Loucy (cell line): ENCODE measurements around the gene USP5.

Experiments
- EZH2phosphoT487 ChIP-seq: fragments of 200-600 bp; IDR thresholded peaks from 2 replicates; pipeline ENCODE4 v1.6.1; 2018; ENCODE audit warnings: antibody characterized with exemption, mild to moderate bottlenecking, moderate library complexity, borderline replicate concordance
- TF ChIP-seq, protein P1 (sequence below): fragments of 200-600 bp; sonication (generic); conservative IDR thresholded peaks from 2 replicates; pipeline ENCODE4 v1.5.1; 2014; ENCODE audit warnings: mild to moderate bottlenecking, antibody characterized with exemption, low read length

DNA sequence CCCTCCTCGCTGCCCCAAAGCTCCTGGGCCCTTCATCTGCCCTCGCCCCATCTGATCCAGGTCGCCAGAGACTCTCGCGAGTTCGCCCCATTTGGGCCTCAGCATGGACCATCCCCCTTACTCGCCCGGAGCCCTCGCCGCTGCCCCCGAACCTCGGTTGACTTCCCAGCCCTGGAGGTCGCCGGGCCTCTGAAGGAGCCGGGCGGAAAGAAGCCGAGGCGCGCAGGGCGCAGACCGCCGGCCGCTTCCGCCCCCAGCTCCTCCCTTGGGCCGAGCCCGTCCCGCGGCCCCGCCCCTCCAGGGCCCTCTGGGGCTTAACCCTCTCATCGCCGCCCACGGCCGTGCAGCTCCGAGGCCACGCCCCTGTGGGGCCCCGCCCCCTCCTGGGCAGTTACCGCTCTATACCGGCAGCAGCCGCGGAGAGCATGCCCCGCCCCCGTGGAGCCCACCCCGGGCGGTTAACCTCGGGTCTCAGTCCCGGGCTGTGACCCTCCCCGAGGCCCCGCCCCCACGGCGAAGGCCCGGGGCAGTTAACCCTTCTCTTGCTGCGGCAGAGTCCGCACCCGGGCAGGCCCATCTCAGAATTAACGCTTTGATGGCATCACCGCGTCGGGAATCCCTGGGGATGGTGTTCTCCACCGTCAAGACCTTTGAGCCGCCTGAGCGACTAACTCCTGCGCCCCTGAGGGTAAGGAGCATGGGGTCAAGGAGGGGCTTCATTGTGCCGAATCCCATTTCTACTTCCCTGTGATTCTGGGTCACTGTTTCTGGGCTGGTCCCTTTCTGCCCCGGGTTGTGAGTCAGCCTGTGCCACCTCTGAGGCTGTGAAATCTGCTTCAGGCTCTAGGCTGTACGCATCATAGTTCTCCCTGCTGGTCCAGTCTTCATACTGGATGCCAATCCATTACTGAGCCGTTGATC is 21.4 kb downstream of the USP5 start, which contains the start of gene SPSB2:
- TF ChIP-seq, protein P1, sequence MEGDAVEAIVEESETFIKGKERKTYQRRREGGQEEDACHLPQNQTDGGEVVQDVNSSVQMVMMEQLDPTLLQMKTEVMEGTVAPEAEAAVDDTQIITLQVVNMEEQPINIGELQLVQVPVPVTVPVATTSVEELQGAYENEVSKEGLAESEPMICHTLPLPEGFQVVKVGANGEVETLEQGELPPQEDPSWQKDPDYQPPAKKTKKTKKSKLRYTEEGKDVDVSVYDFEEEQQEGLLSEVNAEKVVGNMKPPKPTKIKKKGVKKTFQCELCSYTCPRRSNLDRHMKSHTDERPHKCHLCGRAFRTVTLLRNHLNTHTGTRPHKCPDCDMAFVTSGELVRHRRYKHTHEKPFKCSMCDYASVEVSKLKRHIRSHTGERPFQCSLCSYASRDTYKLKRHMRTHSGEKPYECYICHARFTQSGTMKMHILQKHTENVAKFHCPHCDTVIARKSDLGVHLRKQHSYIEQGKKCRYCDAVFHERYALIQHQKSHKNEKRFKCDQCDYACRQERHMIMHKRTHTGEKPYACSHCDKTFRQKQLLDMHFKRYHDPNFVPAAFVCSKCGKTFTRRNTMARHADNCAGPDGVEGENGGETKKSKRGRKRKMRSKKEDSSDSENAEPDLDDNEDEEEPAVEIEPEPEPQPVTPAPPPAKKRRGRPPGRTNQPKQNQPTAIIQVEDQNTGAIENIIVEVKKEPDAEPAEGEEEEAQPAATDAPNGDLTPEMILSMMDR: no peak
- TF ChIP-seq EZH2phosphoT487: no peak
